DOHH2 (cell line): ENCODE results near the gene C6orf136.

ENCODE experiments used
- H3F3A ChIP-seq: fragments of 200-600 bp; sonication (generic), shearing (Covaris generic); 2 replicates; pipeline ENCODE4 v1.6.0; 2016; ENCODE audit warnings: antibody characterized with exemption, mild to moderate bottlenecking; ENCODE audit not compliant: control insufficient read depth, insufficient read depth
- H3K27ac ChIP-seq: fragments of 200-600 bp; sonication (generic); 2 replicates; pipeline ENCODE4 v1.5.1; 2014; ENCODE audit warnings: low read depth, mild to moderate bottlenecking, low read length, moderate library complexity
- H3K27me3 ChIP-seq: fragments of 200-600 bp; sonication (generic); 2 replicates; pipeline ENCODE4 v1.6.1; 2014; ENCODE audit warnings: mild to moderate bottlenecking, low read length, mixed read lengths; ENCODE audit not compliant: control insufficient read depth
- H3K36me3 ChIP-seq: fragments of 200-600 bp; sonication (generic); 2 replicates; pipeline ENCODE4 v1.6.1; 2014; ENCODE audit warnings: mild to moderate bottlenecking, low read length, moderate library complexity, mixed read lengths; ENCODE audit not compliant: control insufficient read depth
- H3K4me1 ChIP-seq: fragments of 200-600 bp; sonication (generic); 2 replicates; pipeline ENCODE4 v1.6.1; 2014; ENCODE audit warnings: mild to moderate bottlenecking, low read length, mixed read lengths; ENCODE audit not compliant: control insufficient read depth
- H3K4me2 ChIP-seq: fragments of 200-600 bp; sonication (generic); 2 replicates; pipeline ENCODE4 v1.6.0; 2014; ENCODE audit warnings: mild to moderate bottlenecking, low read length, moderate library complexity
- H3K4me3 ChIP-seq: fragments of 200-600 bp; sonication (generic); 2 replicates; pipeline ENCODE4 v1.5.1; 2014; ENCODE audit warnings: mild to moderate bottlenecking, low read length, mixed read lengths
- H3K79me2 ChIP-seq: fragments of 200-600 bp; sonication (generic); 2 replicates; pipeline ENCODE4 v1.6.1; 2014; ENCODE audit warnings: mild to moderate bottlenecking, low read length, mixed read lengths; ENCODE audit not compliant: control insufficient read depth
- H3K9me2 ChIP-seq: fragments of 200-600 bp; sonication (generic); replicated peaks from 2 replicates; pipeline ENCODE4 v1.6.1; 2014; ENCODE audit warnings: mild to moderate bottlenecking, low read length, mixed read lengths; ENCODE audit not compliant: control insufficient read depth
- H3K9me3 ChIP-seq: fragments of 200-600 bp; sonication (generic); 2 replicates; pipeline ENCODE4 v1.6.1; 2014; ENCODE audit warnings: antibody characterized with exemption, low read length, mixed read lengths; ENCODE audit not compliant: control insufficient read depth, insufficient read depth
- H4K20me1 ChIP-seq: fragments of 200-600 bp; sonication (generic); 2 replicates; pipeline ENCODE4 v1.6.0; 2014; ENCODE audit warnings: low read depth, mild to moderate bottlenecking, antibody characterized with exemption, low read length, moderate library complexity; ENCODE audit not compliant: control insufficient read depth, insufficient read depth
- EZH2phosphoT487 ChIP-seq: fragments of 200-600 bp; sonication (generic); IDR thresholded peaks from 2 replicates; pipeline ENCODE4 v1.6.1; 2017; ENCODE audit warnings: borderline replicate concordance, mild to moderate bottlenecking, antibody characterized with exemption, low read length, moderate library complexity, mixed read lengths
- TF ChIP-seq, protein P1 (sequence below): fragments of 200-600 bp; sonication (generic); IDR thresholded peaks from one replicate; pipeline ENCODE4 v1.5.1; 2014; ENCODE audit warnings: antibody characterized with exemption, mild to moderate bottlenecking, low read depth, low read length; ENCODE audit not compliant: poor library complexity, severe bottlenecking

Gene C6orf136

DNA sequence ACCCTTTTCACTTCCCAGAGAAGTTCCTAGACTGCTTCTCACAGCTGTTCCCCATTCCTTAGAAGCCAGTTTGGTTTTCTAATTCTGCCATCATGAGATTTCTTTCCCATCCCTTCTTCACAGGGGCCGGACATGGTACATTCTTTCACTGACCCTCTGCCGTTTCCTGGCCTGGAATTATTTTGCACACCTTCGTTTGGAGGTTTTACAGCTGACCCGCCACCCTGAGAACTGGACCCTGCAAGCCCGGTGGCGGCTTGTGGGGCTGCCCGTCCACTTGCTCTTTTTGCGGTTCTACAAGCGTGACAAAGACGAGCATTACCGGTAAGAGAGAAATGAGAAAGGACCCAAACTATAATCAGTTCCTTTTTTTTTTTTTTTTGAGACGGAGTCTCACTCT, 4.2 kb downstream of the C6orf136 start:
- peaks cover 58% of the 10 kb centered on the region for H3K36me3 ChIP-seq
- no peak overlapping the region for H3K4me2 ChIP-seq
- no peak overlapping the region for H3K27ac ChIP-seq

DNA sequence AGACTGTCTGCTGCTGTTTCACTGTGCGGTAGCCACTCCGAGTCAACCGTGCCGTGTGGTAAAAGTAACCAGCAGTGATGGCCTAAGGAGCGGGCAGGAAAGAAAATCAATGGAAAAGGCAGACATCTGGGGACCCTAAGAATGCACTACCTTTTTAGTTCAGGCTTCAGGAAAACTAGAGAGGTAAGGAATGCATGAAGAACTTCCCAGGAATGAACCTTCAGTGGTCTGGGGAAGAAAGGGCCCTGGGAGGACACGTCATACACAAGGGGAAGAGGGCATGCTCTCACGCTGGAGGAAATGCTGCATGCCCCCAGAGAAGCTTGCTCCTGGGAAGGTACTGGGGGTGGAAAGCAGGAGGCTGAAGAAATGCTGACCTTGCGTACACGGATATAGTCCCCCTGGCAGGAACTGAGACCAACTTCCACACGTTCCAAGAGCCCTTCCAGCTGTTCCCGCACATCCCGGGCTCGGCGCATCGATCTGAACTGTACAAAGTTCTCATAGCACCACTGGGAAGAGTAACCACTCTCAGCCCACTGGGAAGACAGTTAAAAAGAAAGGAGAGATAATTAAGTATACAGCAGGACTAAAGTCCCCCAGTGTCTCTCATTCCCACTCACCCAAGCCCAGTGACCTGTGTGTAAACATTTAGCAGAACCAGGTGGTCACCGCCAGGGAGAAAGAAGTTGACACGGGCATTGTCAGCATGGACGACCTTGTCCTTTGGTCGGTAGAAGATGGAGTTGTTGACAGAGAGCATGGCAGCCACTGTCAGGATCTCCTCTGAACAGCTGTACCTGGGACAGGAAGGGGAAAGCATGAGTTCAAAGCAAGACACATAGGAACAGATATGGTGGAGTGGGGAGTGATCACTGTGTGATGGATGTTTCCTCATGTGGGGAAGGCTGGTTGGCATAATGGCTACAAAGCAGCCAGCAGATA, 8.1 kb downstream of the C6orf136 start:
- Histone ChIP-seq H3K4me1 (no peaks in the 10 kb centered on the region), H3K27ac (no peak overlapping the region), H3K9me2 (no peaks in the 10 kb centered on the region), H3K27me3 (no peaks in the 10 kb centered on the region), H3K9me3 (no peaks in the 10 kb centered on the region), H3K4me3 (no peak overlapping the region), H4K20me1 (no peaks in the 10 kb centered on the region), H3F3A (peaks cover 7% of the 10 kb centered on the region; the same call in 1 of the 2 replicates), H3K79me2 (no peaks in the 10 kb centered on the region), H3K4me2 (no peak overlapping the region), H3K36me3 (peaks cover 80% of the 10 kb centered on the region)
- TF ChIP-seq EZH2phosphoT487: no peak
- TF ChIP-seq, protein P1, sequence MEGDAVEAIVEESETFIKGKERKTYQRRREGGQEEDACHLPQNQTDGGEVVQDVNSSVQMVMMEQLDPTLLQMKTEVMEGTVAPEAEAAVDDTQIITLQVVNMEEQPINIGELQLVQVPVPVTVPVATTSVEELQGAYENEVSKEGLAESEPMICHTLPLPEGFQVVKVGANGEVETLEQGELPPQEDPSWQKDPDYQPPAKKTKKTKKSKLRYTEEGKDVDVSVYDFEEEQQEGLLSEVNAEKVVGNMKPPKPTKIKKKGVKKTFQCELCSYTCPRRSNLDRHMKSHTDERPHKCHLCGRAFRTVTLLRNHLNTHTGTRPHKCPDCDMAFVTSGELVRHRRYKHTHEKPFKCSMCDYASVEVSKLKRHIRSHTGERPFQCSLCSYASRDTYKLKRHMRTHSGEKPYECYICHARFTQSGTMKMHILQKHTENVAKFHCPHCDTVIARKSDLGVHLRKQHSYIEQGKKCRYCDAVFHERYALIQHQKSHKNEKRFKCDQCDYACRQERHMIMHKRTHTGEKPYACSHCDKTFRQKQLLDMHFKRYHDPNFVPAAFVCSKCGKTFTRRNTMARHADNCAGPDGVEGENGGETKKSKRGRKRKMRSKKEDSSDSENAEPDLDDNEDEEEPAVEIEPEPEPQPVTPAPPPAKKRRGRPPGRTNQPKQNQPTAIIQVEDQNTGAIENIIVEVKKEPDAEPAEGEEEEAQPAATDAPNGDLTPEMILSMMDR: no peak

More for the DNA sequence above, 4.2 kb downstream of the C6orf136 start:
- Histone ChIP-seq H3K79me2 (peaks cover 31% of the 10 kb centered on the region), H3F3A (peaks cover 7% of the 10 kb centered on the region; the same call in 1 of the 2 replicates), H3K9me2 (no peaks in the 10 kb centered on the region), H4K20me1 (no peaks in the 10 kb centered on the region), H3K27me3 (no peaks in the 10 kb centered on the region), H3K9me3 (no peaks in the 10 kb centered on the region), H3K4me3 (no peak overlapping the region), H3K4me1 (peaks cover 11% of the 10 kb centered on the region)
- TF ChIP-seq EZH2phosphoT487: no peak
- TF ChIP-seq, protein P1: no peak

DNA sequence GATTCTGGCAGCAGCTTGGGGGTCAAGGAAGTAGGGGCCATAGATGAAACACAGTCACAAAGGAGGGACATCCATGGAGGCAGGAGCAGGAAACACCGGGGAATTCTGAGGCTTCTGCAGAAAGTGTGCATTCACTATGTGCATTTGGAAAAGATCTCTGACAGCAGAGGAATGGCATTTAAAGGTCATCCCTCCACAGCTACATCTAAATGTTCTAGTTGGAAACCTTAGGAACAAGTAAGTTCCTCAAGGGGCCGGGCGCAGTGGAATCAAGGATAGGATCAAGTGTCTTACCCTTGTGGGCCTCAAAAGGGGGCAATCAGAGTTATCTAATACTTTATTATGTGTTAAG, 8.8 kb downstream of the C6orf136 start:
- H3K4me2 ChIP-seq: no peak overlapping the region
- no peak overlapping the region for H3K4me3 ChIP-seq
- no peaks in the 10 kb centered on the region for H3K27me3 ChIP-seq
- no peaks in the 10 kb centered on the region for H3K9me3 ChIP-seq
- no peaks in the 10 kb centered on the region for H3K79me2 ChIP-seq
- H3K4me1 ChIP-seq: no peaks in the 10 kb centered on the region
- TF ChIP-seq, protein P1: no peak
- no peak for TF ChIP-seq EZH2phosphoT487
- no peaks in the 10 kb centered on the region for H4K20me1 ChIP-seq
- H3K36me3 ChIP-seq: peaks cover 82% of the 10 kb centered on the region
- no peak overlapping the region for H3K27ac ChIP-seq
- H3F3A ChIP-seq: peaks cover 7% of the 10 kb centered on the region; the same call in 1 of the 2 replicates
- H3K9me2 ChIP-seq: no peaks in the 10 kb centered on the region
